GM10266 (cell line): Measurements from ENCODE around the gene INSR.
"Not testable (repeated sequence)": the region's sequence is repeated elsewhere in the genome, so short reads cannot be mapped to it uniquely, and the experiment has no call there.

ENCODE experiments used
- DNase-seq: peaks from one replicate; pipeline ENCODE4 v3.0.0; 2012; ENCODE audit errors: extremely low spot score
- CTCF ChIP-seq: IDR thresholded peaks from 2 replicates; pipeline ENCODE4 v1.5.1; 2012; ENCODE audit warnings: mild to moderate bottlenecking, low read depth; ENCODE audit not compliant: control insufficient read depth, insufficient read depth; ENCODE audit errors: missing control alignments

The INSR gene

GRCh38 chr19:7311911-7312310 lies 17.7 kb upstream of the INSR start:
- no peak for TF ChIP-seq CTCF
- DNase-seq, result no peak

GRCh38 chr19:7308327-7308726 lies 14.1 kb upstream of the INSR start:
- DNase-seq, result not testable (repeated sequence)

- TF ChIP-seq CTCF, result no peak
Observed at GRCh38 chr19:7307590-7308218, 13.5 kb upstream of the INSR start.

GRCh38 chr19:7304200-7304599 lies 10.0 kb upstream of the INSR start:
- DNase-seq, result no peak
- no peak for TF ChIP-seq CTCF

More at GRCh38 chr19:7307590-7308218, 13.5 kb upstream of the INSR start:
- DNase-seq, result no peak

GRCh38 chr19:7303470-7303869 lies 9.3 kb upstream of the INSR start:
- no peak for DNase-seq
- no peak for TF ChIP-seq CTCF

- no peak for DNase-seq
- TF ChIP-seq CTCF, result no peak
Observed at GRCh38 chr19:7301525-7301924, 7.3 kb upstream of the INSR start.

- TF ChIP-seq CTCF, result no peak
- no peak for DNase-seq
Observed at GRCh38 chr19:7297742-7298141, 3.5 kb upstream of the INSR start.

- no peak for DNase-seq
- TF ChIP-seq CTCF, result no peak
Observed at GRCh38 chr19:7295912-7296536, 1.8 kb upstream of the INSR start.
